GM19193 (cell line): Measurements from ENCODE around the gene ULK4.

ENCODE experiments used
- POLR2A ChIP-seq: IDR thresholded peaks from 4 replicates; pipeline ENCODE4 v1.6.1; 2011; ENCODE audit not compliant: insufficient read depth, insufficient read length; ENCODE audit errors: extremely low read depth

ULK4 gene

DNA sequence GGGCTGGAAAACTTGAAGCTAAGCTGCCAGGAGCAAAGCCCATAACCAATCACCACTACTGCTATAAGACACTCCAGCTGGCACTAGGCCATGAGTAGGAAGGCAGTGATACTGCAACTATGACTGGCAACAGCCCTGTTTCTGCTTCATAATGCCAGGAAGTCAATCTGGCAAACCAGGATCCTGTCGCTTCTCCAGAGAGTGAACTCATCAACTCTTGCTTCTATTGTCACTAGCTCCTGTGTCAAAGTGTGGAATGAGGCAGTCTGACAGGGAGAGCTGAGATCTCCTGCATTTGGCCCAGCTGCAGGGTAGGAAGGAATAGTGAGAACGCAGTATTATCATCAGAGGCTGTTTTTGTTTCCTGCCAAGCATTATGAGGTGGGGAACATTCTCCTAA lies 657.3 kb downstream of the ULK4 start:
- no peak for TF ChIP-seq POLR2A

DNA sequence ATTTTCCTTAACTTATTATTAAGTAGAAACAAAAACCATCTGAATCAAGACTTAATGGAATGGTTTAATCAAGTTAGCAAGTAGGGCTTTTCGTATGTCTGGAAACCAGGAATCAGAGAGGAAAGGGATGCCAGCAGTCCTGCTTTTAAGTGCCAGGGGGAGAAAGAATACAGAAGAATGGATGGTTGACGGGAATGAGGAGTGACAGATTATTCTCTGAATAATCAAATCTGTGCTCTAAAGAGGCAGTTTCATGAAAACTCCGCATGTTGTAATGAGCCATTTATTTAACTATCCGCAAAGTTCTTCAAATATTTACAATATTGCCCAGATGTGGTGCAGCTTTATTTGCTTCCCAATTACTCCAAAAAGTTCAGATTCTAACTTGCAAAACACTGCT lies 659.6 kb downstream of the ULK4 start:
- no peak for TF ChIP-seq POLR2A

DNA sequence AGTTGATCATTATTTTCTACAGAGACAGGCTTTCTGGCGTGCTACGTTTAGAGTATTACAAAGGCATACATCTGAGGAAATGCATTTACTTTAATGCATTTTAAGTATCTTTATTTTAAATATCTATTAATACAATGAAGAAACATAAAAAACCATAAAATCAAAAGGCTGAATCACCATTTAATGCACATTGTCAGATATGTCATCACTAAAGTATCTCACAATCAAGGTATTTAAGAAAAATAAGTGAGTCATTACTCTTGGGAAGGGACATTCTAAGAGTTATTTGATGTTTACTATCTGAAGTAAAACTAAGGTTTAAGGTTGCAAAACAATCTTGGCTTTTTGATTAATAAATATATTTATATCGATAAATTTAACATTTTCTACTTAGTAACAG lies 660.4 kb downstream of the ULK4 start:
- TF ChIP-seq POLR2A, result no peak

DNA sequence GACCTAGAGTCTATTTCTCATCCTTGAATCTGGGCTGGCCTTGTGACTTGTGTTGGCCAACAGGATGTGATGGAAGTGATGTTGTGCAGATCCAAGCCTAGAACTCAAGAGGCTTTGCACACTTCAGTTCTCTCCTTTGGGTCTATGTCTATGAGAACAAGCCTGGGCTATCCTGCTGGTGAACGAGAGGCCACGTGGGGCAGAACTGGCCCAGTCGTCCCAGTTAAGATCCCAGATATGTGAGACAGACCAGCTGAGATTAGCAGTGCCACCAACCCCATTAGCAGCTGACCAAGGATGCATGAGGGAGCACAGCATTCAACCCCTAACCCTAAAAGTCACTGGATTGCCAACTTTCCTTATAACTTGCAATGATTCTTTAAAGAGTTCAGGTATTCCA lies 662.9 kb downstream of the ULK4 start:
- TF ChIP-seq POLR2A, result no peak

DNA sequence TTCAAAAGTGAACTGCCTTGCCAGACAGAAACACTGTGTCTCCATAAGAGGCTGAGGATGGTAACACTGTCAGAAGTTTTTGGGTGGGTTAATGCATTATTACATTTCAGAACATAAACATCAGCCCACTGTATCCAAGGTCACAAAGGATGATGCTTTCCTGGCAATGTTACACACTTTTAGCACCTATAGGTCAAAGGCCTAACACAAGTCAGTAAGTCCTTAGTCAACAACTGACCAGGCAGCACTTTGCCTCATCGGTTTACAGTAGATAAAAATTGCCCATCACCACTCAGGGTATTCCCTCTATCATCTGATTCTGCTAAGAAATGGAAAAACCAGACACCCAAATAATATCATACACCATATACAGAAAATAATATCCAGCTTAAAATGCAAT lies 664.2 kb downstream of the ULK4 start:
- no peak for TF ChIP-seq POLR2A

DNA sequence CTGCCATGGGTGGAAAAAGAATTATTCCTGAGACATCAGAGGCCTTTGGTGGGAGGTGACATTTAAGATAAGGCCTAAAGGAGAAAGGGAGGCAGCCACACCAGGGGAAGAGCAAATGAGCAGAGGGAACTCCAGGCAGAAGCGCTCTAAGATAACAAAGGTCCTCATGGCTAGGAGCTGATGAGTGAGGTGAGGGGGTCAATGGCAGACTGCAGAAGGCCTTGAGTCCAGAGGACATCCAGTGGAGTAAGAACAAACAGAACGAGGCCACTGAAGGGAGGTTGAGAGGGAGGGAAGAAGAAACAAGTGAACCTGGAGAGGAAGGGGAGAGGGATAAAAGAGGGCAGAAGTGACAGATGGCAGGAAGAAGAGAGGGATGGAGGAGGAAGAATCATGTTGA lies 665.3 kb downstream of the ULK4 start:
- no peak for TF ChIP-seq POLR2A

DNA sequence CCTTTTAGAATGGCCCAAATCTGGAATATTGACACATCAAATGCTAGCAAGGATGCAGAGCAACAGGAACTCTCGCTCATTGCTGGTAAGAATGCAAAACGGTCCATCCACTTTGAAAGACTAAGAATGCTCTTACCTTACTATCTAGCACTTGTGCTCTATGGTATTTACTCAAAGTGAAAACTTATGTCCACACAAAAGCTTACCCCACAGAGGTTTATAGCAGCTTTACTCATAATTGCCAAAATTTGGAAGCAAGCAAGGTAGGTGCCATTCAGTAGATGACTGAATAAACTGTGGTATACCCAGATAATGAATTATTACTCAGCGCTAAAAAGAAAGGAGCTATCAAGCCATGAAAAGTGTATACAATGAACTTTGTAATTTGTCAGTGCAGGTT lies 666.2 kb downstream of the ULK4 start:
- TF ChIP-seq POLR2A, result no peak

DNA sequence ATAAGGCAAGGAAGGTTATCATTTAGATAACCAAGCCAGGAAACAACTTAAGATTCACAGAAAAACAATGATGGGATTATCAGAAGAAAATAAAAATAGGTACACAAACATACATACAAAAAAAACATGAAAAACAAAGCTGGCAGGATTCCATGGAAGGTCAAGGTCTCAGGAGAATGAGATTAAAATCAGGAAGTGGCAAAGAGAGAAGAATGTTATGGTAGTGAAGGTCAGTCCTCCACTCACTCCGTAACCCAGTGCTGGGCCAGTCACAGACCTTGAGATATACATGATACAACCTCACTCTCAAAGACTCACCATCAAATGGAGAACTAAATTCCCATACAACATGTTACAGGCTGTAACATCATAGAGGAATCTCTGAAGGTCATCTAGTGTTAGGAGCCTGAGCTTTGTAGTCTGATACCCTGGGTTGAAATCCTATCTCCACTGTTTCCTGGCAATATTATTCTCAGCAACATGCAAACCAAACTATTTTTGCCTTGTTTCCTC lies 668.7 kb downstream of the ULK4 start:
- TF ChIP-seq POLR2A, result no peak

DNA sequence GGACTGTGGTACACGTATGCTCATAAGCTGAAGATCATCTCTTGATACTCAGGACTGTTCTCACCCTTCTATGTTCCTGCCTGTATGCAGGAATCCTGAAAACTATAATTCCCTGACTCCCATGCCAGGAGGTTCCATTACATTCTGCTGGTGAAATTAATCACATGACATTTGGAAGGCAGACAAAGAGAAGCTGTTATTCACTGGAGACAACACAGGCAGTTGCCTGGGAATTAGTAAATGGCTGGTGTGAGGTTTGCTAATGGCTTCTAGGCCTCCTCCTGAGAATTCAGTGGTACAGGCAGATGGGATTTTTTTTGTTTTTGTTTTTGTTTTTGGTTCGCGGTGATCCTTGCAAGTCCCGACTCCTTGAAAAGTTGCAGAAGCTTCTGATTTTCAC lies 671.2 kb downstream of the ULK4 start:
- no peak for TF ChIP-seq POLR2A

DNA sequence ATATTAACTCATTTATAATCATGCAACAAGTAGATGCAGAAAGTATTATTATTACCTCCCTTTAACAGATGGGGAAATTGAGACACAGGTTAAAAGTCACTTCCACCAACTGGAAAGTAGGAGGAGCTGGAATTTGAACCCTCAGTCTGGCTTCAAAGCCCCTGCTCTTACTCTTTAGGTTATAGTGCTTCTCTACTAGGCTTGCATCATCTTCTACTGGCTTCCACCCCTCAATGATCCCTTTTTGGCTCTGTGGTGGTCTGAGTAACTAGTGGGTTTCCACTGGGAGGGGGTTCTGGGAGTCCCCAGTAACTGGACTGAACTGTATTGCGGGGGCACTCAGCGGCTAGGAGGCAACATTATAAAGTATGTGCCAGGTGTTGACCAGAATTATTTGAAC lies 671.6 kb downstream of the ULK4 start:
- TF ChIP-seq POLR2A, result no peak

DNA sequence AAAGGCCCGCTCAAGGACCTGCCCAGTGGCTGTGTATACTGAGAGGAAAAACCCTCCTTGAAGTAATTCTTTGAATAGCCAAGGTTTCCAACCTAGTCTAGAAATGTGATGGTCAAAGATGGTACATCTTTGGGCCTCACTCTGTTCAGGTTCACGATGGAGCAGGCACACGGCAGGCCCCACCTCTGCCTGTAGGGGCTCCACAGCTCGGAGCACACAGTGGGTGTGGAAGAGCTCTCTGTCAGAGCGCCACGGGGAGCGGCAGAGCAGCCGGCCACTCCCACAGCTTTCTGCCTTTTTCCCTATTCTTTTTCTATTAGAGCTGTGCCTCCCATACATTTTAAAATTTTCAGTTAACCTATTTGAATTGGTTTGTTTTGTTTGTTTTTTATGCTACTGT lies 673.1 kb downstream of the ULK4 start:
- TF ChIP-seq POLR2A, result no peak

DNA sequence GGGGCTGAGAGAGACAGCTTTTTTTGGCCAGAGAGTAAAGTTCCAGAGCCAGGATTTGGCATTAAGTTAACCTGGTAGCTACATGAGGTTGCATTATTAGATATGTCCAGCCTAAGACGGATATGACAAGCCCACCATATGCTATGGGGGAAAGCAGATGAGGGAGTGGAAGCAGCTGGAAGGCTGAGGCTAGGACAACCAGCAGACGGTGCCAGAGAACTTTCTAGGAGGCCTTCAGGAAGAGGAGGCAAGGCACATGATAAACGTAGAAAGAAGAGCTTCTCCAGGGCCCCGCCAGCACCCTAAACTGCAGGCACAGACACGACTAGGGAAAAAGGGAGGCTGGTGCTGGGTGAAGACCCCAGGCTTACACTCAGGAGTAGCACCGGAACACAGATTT lies 675.6 kb downstream of the ULK4 start:
- TF ChIP-seq POLR2A, result no peak

DNA sequence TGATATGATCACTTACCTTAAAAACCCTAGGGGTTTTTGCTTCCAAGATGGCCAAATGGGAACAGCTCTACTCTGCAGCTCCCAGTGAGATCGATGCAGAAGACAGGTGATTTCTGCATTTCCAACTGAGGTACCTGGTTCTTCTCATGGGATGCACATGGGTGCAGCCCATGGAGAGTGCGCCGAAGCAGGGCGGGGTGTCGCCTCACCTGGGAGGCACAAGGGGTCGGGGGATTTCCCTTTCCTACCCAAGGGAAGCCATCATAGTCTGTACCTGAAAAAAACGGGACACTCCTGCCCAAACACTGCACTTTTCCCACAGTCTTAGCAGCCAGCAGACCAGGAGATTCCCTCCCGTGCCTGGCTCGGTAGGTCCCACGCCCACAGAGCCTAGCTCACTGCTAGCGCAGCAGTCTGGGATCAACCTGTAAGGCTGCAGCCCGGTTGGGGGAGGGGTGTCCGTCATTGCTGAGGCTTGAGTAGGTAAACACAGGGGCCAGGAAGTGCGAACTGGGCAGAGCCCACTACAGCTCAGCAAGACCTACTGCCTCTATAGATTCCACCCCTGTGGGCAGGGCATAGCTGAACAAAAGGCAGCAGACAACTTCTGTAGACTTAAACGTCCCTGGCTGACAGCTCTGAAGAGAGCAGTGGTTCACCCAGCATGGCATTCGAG lies 684.0 kb downstream of the ULK4 start:
- no peak for TF ChIP-seq POLR2A

DNA sequence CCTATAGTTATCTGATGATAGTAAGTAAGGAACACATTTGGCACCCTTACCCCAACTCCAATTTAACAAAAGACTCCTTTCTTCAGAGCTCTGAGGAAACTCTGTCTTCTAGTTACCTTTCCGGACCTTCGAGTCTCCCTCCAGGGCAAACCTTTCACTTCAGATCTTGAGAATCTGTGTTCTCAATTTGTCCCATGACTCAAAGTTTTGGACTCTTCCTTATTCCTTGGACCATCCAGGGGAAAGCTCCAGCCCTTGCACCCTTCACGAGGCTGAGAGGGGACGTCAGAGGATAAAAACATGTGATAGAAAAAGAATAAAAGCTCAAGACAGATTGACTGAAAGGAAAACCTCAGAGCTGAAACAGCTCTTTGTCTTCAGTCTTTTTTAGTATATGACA lies 685.7 kb downstream of the ULK4 start:
- TF ChIP-seq POLR2A, result no peak

DNA sequence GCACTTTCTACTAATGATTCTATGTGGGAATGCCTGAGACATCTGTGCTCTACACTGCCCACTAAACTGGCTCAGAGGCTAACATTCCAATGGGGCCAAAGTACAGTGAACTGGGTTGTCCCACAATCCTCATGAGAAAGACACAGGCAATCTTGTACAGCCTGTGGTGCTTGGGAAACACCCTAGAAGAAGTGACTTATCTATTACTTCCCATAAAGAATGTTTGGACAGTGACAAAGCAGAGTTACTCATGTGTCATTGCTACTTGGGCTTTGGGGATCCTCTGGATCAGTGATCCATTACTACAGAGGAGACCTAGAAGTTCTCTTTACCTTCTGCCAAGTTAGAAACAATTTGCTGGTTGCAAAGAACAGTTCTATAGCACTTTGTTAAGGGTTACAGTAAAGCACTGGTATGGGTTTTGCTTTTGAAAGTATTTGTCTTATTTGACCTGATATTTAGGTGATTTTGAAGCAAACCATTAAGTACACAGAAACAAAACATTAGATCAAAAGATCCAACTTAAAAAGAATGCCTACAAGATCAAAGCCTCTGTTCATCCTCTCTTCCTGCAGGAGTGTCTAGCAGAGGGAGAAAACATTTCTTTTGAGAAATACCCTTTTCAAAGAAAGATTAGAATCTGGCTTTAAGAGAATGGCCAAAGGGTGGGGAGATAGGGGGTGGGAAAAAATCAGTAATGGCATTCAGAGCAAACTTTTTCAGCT lies 686.8 kb downstream of the ULK4 start:
- TF ChIP-seq POLR2A, result no peak

DNA sequence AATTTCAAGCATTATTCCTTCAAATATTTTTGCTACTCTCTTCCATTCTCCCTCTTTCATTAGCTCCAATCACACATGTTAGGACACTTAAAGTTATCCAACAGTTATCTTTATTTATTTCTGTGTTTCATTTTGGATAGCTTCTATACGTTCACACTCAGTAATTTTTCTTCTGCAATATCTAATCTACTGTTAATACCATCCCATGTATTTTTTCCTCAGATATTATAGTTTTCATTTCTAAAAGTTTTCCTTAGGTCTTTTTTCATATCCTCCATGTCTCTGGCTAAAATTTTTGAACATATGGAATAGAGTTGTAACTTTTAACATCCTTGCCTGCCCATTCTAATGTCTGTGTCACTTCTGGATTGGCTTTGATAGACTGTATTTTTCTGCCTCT lies 689.2 kb downstream of the ULK4 start:
- TF ChIP-seq POLR2A, result no peak
